NCI-H510A (cell line): ENCODE data around the gene SPTLC1.
"Not testable (repeated sequence)": the region's sequence is repeated elsewhere in the genome, so short reads cannot be mapped to it uniquely, and the experiment has no call there.

Experiments used
- DNase-seq: peaks from one replicate; lab custom pipeline; 2025; lab: John Stamatoyannopoulos, UW

SPTLC1 gene

DNA sequence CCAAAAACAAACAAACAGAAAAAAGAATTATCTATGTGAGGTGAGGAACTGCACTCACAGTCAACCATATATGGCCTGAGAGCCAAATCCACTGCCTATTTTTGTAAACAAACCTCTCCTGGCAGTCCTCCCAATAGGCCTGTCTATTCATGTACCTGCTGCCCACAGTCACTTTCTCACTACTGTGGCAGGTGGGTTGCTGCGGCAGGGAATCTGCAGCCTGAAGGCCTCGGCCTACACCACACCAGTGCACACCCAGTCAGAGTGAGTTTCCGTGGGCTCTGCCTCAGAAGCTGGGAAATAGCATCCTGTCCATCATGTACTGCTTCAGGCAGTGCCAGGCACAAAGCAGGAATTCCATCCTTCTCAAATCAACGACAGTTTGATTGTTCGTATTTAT lies 82.3 kb downstream of the SPTLC1 start:
- DNase-seq: no peak

DNA sequence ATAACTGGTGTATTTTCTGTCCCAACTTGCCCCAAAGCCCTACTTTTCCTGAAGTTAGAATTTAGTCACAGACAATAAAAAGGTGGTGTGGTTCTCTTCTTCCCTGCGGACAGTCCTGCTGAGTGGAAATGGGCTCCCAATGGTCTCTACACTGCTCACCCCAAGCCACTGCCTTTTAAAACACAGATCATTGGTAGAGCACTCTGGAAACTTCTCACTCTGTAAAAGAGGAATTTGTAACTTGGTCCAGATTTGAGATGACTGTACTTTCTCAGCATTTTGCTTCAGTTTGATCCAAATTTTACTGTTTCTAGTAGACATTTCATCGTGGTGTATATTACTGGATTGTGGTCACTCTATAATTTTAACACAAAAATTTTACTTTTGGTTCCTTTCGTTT lies 84.8 kb downstream of the SPTLC1 start:
- DNase-seq: no peak

DNA sequence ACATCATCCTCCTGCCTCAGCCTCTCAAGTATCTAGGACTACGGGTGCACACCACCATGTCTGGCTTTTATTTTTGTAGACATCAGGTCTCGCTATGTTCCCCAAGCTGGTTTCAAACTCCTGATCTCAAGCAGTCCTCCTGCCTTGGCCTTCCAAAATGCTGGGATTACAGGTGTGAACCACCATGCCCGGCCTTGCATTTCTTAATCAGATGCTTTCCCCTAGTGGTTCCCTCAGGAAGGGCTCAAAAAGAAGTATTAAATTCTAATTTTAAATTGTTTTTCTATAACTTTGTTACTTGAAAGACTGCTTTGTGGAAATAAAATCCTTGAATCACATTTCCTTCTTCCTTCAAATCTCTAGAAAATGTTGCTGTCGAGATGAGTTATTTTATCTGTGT lies 85.7 kb downstream of the SPTLC1 start:
- no peak for DNase-seq

DNA sequence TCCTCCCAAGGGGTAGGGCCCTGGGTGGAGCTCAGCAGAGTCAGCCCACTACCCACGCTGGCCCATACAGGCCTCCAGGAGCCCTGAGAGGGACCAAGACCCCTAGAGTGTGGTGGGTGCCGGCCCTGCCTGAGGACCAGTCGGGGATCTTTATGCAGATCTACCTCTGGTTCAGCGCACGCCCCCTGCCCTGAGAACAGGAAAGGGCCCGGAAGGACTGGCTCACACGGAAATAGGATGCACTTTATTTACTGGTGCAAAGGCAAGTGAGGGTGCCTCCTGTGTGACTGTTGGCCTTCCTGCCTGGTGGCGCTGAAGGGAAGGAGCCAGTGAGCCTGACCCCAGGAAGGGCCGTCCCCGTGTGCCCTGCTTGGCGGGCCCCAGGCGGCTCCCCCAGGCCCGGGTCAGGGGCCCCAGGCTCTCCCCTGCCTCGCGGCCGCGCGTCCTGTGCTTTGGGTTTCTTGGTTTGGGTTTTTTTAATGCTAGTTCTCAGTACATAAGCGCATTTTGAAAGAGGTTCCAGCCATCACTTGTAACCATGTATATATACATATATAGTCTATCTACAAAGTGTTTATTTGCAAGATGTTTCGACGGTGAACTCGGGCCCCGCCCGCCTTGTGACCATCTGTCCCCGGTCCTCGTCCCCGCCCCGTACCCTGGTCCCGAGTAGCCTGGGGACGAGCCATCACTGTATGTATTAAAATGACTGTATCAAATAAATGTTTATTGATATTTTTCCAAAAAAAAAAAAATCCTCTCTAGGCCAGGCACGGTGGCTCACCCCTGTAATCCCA lies 88.8 kb downstream of the SPTLC1 start:
- no peak for DNase-seq

DNA sequence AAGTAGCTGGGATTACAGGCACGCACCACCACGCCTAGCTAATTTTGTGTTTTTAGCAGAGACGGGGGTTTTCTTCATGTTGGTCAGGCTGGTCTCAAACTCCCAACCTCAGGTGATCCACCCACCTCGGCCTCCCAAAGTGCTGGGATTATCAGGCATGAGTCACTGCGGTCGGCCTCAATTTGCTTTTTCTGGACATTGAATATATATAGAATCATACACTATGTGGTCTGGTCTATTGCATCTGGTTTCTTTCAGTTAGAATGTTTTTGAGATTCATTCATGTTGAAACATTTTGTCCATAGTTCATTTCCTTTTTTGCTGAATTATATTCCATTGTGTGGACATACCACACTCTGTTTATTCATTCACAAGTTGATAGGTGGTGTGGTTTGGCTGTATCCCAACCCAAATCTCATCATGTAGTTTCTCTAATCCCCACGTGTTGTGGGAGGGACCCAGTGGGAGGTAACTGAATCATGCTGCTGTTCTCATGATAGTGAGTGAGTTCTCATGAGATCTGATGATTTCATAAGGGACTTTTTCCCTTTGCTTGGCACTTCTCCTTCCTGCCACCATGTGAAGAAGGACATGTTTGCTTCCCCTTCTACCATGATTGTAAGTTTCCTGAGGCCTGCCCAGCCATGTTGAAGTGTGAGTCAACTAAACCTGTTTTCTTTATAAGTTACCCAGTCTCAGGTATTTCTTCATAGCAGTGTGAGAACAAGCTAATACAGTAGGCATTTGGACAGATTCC lies 93.2 kb downstream of the SPTLC1 start:
- not testable (repeated sequence) for DNase-seq

DNA sequence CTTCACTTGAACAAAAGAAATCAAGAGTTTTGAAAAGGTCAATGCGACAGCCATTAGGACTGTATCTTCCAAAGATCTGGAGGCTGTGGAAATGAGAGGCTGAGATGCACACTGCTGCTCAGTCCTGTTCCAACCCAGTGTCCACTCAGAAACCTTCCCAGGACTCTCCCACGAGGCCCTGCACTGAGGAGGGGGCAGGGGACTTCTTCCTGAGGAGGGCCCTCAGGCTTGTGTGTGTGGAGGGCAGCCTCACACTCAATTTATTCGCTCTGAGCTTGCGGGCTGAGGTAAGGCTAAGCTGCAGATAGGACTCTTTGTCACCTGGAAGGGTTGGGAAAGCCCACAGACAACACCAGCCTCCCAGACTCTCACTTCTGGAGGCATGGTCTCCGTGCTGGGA lies 95.6 kb downstream of the SPTLC1 start:
- no peak for DNase-seq

DNA sequence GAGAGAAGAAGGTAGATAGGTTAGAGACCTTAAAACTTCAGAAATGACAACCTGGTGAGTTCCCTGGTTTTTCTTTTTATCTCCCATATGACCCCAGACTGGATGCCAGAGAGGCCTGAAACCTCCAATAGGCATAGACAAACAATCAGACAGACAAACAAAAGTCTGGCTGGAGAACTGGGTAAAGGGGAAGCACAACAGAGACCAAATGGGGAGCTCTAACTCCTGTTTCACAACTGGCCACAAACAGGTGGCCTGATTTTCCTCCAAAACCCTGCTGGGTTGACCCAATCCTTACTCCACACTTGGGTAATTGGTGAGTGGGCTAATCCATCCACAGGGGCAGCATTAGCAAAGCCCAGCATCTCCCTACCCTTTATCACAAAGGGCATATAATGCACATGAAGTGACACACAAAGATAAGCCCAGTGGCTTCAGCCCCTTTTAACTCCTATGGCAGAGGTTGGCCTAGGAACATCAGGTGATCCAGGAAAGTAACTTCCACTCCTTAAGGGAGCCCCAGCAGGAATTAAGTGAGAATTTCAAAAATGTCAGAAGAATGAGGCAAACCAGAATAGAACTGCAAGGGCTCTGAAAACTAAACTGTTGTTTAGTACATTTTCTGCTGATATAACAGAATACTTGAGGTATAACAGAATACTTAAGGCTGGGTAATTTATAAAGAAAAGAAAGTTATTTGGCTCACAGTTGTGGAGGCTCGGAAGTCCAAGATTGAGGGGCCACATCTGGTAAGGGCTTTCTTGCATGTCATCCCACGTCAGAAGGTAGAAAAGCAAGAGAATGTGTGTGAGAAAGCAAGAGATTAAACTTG lies 104.3 kb downstream of the SPTLC1 start:
- no peak for DNase-seq

DNA sequence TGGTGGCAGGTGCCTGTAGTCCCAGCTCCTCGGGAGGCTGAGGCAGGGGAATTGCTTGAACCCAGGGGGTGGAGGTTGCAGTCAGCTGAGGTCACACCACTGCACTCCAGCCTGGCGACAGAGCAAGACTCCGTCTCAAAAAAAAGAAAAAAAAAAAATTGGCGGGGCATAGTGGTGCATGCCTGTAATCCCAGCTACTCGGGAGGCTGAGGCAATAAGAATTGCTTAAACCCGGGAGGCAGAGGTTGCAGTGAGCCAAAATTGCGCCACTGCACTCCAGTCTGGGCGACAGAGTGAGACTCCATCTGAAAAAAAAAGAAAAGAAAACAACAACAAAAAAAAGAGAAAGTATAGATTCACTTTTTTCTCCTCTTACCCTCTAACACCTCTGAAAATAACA lies 105.0 kb downstream of the SPTLC1 start:
- not testable (repeated sequence) for DNase-seq

DNA sequence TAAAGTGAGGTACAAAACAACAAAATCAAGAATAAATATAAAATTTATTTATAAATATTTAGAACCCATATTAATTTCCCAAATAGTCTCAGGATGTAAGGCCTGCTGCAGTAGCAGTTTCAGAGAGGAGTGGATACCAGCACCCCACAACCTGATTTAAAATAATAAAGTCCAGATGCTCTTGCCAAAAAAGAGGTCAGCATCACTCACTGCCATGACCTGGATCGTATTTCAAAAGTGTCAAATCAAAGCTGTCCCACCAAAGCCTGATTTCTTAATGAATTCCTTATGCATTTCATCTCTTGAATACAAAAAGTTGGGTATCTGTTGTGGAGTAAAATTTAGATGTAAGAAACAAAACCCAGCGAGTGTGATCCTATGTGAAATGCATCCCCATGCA lies 107.2 kb downstream of the SPTLC1 start:
- DNase-seq: no peak

DNA sequence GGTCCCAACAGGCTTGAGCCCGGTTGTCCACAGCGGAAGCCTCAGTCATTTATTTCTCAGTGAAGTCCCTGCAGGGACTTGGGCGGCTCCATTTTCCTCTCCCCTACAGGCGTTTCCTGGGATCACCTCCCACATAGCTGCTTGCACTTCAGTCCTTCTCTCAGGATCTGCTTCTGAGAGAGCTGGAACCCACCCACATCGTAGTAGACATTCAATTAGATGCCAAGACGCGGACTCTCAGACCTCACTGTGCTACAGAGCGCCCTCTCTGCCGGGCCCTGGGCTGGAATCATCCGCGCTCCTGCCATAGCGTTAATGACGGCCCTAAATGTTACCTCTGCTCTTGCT lies 111.2 kb downstream of the SPTLC1 start:
- no peak for DNase-seq

DNA sequence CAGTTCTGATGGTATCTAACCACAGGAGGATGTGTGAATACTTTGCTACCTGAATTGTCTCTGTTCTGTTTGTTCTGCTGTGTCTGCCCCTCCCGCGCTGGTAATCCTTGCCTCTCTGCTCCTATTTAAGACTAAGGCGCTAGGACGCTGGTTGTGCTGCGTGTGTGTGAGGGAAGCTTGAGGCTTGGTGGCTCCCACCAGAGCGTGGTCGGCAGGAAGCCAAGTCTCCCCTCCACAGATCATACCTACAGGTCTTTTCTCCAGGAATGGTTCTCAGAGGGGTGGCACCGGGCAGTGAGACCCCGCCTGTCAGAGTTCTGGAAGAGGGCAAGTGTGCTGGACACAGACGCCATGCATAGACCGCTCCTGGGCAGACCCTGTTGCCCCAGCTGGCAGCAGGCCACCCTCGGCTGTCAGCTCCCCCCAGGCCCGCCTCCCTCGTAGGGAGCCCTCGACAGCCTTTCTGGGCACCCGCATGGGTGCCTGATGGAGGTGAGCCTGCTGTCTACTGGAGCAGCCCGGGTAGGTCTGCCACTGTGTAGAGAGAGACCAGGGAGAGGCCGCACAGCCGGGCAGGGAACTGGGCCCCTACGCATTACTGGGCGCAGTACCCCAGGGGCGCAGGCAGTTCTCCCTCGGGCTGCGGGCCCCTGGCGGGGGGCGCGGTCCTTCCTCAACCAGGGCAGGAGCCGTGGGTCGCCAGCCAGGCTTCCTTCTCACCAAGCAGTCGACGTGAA lies 111.7 kb downstream of the SPTLC1 start:
- no peak for DNase-seq

DNA sequence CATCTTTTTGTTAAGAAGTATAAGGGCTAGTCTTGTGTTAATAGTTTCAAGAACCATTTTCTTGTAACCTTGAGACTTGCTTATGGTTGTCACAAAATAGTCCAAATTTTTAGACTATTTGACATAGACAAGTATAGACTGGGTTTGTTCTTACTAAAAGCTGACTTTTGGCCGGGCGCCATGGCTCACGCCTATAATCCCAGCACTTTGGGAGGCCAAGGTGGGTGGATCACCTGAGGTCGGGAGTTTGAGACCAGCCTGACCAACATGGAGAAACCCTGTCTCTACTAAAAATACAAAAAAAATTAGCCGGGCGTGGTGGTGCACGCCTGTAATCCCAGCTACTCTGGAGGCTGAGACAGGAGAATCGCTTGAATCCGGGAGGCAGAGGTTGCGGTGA lies 113.3 kb downstream of the SPTLC1 start:
- not testable (repeated sequence) for DNase-seq

DNA sequence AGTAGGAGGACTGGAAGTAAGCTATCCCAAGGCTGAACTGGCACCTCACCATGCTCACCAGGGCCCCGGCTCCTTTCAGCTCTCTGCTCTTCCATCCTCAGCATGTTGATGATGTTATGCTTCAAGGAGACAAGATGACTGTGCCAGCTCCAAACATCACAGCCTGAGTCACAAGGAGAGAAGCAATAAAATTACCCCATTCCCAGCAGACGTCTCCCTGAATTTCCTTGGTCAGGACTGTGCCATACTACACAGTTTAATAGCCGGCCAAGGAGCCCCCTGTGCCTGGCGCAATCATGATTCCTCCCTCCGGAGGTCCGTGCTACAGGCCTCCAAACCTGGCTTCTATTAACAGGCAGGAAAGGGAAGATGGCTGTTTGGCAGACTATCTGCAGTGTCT lies 114.0 kb downstream of the SPTLC1 start:
- no peak for DNase-seq

DNA sequence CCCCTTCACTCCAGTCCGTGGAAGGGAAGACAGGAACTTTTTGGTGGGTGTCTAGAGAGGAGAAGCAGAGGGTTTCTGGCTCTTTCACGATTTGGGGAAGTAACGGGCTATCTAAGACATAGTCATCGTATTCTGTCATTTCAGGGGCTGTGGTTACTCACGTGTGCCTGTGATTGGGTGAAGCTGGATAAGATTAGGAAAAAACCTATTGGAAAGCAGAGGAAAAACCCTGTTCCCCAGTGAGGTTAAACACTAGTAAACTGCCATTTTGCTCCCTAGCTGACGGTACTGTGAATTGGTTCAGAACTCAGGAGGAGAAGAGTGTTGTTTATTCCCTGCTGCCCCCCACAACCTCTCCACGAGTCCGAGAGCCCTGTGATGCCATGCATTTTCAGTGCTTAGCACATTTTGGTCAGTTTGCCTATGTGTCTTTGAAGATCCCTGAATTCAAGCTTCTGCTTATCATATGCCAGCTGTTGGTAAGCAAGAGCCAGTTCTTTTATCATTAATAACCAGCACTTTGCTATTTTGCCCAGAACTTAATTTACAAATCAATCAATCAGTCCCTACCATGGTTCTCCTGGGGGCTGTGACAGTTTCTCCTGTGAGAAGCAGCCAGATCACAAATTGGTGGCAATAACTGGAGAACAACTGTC lies 120.1 kb downstream of the SPTLC1 start:
- DNase-seq: no peak

DNA sequence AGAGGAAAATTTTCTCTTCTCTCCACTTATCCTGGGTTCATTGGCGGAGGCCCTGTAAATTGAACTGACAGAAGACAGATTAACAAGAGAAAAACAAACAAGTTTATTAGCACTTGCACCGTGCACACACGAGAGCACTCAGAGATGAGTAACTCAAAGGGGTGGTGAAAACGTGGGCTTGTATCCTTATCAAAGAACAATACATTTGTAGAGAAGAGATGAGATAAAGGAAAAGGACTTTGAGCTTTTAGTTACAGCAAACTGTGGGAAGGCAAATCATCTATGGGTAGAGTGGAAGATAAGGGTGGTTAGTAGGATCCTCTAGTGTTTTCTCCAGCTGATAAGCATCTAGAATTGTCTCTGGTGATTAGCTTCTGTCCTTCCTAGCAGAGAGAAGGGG lies 120.8 kb downstream of the SPTLC1 start:
- DNase-seq: peak; percentile 35

DNA sequence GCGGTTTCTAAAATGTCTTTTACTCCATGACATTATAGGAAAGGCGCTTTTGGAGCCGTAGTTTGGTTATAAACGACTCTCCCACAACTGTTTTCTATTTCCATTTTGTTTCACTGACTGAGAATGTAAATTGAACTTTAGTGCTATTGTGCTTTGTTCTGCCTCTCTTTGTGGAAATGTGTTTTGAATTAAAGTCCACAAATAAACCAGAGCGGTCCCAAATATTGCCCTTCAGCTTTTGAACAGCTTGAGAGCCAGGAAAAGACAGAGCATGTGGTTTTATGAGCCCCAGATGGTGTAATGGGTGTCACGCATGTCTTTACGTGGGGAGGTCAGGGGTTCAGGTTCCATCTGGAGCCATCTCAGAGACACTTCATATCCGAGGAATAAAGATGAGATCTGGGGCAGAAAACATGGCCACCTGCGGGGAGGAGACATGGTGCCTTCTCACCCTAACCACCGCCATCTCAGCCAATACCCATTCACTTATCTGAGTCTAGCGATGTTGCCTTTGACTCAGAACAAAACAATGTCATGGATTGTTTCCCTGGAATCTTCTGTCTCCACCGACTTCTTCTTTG lies 122.7 kb downstream of the SPTLC1 start:
- no peak for DNase-seq

DNA sequence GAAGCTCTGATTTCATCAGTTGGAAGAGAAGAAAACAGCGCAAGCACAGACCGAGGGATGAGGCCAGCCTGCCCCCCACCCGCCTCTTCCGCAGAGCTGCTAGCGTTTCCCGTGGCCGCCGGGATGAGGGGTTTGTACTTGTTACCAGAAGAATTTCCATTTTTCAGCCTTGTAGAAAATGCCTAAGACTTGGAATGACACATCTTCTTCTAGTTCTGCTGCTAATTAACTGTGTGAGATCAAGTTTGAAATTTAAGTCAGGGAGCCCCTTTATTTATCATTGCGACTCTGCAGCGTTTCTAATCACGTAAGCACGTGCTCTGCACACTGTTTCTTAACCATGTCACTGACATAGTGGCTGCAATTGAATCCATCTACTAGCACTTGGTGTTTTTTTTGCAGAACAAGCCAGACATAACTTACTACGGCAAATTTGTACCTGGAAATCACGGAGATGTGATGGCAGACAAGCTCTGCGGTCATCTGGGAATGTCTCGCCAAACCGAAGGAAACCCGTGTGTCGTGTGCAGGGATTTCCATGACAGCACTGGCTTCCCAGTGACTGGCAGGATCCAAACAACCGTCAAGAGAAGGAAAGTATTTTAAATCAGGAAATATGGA lies 123.4 kb downstream of the SPTLC1 start:
- DNase-seq: no peak

DNA sequence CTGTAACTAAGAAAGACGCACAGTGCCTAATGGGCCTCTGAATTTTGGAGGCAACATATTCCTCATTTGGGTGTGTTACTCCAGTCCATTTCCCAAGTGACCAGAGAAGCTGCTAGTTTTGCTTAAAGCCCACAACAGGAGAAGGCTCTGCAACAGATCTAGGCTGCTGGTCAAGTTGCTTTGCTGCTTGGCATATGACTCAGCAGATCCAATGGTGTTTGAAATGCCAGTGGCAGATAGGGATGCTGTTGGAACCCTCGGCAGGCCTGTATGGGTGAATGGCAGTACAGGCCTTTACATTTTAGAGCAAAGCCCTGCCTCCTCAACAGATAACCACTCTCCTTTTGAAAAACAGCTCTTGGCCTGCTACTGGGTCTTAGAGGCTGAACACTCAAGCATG lies 129.0 kb downstream of the SPTLC1 start:
- DNase-seq: no peak

DNA sequence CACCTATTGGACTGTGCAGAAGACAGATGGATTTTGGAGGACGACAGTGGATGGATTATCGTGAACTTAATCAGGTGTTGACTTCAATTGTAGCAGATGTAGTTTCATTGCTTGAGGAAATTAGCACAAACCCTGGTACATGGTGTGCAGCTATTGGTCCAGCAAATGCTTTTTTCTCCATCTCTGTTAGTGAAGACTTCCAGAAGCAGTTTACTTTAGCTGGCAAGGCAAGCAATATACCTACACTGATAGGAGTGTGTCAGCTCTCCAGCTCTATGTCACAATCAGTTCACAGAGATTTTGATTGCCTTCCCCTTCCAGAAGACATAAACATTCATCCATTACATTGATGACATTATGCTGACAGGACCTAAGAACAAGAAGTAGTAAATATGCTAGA lies 129.5 kb downstream of the SPTLC1 start:
- DNase-seq: no peak
